GM19240 (cell line): ENCODE results near the gene GYPA.
"Not testable (repeated sequence)": the region's sequence is repeated elsewhere in the genome, so short reads cannot be mapped to it uniquely, and the experiment has no call there.

ENCODE experiments used
- DNase-seq: peaks from one replicate; pipeline ENCODE4 v3.0.0; 2011; ENCODE audit warnings: low spot score; ENCODE audit not compliant: insufficient read length

Gene GYPA

DNA sequence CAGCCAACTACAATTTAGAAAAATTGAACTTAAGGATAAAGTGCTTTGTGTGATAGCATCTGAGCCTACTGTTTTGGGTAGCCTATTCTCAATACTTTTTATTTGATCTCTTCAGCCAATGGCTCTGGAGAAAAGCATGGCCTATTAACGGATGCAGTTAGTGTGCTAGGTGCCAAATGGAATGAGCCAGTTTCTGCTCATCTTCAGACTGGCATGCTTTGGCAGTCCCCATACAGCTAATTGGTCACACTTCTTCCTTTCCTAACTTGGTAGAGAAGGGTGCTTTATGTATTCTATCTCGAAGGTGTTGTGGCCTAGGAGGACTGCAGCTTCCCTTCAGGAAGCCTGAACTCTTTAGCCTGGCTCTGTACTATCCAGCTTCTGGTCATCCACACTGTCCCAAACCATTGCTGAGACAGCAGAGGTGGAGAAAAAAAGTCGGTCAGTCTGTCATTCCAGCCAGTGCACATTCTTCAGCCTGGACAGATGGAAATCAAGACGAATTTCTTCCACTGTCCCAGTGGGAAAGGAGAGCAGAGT is 11.1 kb downstream of the GYPA start:
- not testable (repeated sequence) for DNase-seq

GRCh38 chr4:144128709-144129320 is 11.7 kb downstream of the GYPA start:
- DNase-seq, result not testable (repeated sequence)

DNA sequence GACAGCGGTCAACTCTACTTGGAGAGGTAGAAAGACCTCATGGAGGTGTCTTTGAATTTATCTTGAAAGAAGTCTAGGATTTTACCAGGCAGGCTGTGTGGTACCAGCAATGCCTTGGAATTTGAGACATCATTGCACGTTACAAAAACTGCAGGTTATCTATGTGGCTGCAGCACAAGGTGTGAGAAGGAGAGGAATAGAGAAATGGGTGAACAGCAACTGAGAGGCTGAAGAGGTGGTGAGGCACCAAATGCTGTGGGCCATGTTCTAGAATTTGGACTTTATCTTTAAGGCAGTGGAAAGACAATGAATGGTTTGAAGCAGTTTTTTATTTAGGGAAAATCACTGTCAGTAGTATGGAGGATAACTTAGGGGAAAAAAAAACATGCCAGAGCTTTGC is 15.4 kb downstream of the GYPA start:
- DNase-seq, result not testable (repeated sequence)

DNA sequence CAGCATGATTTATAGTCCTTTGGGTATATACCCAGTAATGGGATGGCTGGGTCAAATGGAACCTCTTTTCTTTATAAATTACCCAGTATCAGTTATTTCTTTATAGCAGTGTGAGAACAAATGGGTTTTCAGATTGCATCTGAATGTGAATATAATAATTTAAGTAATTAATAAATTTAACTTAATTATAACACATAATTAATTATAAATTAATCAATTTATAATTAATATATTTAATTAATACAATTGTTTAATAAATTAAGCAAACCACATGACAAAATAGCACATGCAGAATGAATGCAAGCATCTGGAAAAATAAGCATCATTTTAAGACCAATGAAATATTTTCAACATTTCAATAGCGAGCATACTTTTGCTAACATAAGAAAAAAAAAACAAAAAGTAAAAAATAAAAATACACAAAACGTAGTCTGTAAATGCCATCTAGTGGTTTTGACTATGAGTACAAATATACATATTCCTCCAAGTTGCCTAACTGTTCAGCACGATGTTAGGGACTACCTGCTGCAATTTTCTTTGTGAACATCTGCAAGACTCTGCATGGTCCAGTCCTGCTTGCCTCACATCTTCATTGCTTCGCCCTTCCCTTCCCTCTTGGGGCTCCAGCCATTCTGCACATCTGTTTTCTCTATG is 16.4 kb downstream of the GYPA start:
- DNase-seq, result not testable (repeated sequence)

GRCh38 chr4:144123269-144123668 is 17.2 kb downstream of the GYPA start:
- not testable (repeated sequence) for DNase-seq

- DNase-seq, result not testable (repeated sequence)
These were observed 20.8 kb downstream of the GYPA start for GRCh38 chr4:144119752-144120151.

DNA sequence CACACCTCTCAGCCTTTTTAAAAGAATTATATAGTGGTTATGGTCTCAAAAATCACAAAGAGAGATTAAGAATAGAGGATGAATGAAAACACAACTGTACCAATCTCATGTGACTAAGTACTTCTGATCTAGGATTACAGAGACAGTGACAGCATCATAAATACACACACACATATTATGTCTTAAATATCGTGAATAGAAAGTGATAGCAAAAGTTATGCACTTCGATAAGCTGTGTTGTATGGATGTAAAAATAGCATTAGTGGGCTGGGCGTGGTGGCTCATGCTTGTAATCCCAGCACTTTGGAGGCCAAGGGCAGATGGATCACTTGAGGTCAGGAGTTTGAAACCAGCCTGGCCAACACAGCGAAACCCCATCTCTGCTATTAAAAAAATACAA is 25.0 kb downstream of the GYPA start:
- no peak for DNase-seq

DNA sequence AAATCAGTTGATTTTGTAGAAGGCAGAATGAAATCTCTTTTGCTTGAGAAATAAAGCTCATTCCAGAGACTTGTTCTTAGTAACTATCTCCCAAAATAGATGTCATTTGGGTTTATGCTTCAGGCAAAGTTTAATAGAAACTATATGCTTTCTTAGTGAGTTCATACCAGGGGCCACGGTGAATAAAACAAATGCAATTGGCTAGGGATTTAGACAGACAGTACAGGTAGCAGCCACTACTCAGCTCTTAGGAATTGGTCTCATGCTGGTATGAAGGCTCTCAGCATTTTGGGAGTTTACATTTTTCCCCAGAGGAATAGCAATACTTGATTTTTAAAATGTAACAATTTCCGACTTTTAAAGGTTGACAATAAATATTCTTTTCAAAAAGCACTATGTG is 27.0 kb downstream of the GYPA start:
- DNase-seq, result no peak

GRCh38 chr4:144104509-144105130 is 35.9 kb downstream of the GYPA start:
- DNase-seq, result no peak

GRCh38 chr4:144097776-144098175 is 42.7 kb downstream of the GYPA start:
- DNase-seq, result not testable (repeated sequence)

- DNase-seq, result not testable (repeated sequence)
These were observed 46.5 kb downstream of the GYPA start for GRCh38 chr4:144093995-144094394.

DNA sequence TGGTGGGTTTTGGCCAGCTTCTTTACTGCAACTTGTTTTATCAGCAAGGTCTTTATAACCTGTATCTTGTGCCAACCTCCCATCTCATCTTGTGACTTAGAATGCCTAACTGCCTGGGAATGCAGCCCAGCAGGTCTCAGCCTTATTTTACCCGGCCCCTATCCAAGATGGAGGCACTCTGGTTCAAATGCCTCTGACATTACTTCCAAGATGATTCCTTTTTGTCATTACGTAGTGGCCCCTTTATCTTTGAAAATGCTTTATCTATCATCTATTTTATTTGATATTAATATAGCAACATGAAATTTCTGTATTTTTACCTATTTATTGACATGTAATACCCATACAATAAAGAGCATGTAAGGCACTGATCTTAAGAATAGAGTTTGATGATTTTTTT is 49.3 kb downstream of the GYPA start:
- DNase-seq, result not testable (repeated sequence)

DNA sequence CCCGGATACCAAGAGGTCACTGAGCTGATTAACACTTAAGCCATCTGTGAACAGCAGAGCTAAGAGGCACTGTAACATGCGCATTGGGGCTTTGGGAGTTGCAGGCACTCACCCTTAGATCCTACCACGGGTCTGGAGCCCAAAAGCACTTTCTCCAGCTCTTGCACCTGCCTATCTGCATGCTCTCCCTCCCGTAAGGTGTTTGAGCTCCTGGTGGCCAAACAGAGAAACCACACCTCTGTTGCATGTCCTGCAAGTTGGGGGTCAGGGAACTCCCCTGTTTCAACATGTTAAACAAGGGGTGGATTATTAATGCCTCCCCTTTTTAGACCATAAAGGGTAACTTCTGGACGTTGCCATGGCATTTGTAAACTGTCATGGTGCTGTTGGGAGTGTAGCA is 49.8 kb downstream of the GYPA start:
- no peak for DNase-seq

- DNase-seq, result not testable (repeated sequence)
These were observed 58.5 kb downstream of the GYPA start for GRCh38 chr4:144082053-144082452.

DNA sequence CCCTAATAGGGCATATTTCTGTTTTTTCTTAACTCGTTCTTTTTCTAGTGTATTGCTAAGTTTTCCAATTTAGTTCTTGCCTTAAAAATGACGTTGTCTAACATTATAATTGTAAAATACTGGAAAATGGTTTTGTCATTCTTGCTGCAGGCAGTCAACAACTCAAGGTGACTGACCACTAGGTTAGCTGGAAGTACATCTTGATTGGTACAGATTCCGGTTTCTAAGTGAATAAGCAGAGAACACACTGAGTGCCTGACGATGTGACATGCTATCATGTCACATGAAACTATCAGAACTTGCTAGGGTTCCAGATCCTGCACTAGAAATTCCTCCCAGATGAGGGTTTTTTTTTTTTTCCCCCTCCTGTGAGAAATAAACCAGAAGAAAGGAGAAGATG is 60.4 kb downstream of the GYPA start:
- not testable (repeated sequence) for DNase-seq

DNA sequence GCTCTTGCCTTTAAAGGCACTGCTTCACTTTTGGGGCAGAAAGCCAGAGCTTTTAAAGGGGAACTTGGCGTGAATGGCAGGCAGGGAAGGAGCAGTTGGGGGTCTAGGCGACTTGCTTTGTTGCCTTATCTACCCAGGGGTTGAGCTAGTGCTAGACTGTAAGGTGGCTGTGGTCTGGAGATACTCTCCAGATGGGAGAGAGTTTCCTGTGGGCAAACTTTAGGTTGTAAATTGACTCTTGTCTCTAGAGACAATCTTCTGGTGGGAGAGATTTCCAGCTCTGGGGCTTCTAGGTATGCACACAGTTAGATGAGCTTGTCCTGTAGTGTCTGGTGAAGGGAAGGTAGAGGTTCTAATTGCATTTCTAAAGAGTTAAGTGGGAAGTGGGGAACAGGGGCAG is 61.8 kb downstream of the GYPA start:
- DNase-seq, result not testable (repeated sequence)

- DNase-seq, result not testable (repeated sequence)
These were observed 79.0 kb downstream of the GYPA start for GRCh38 chr4:144061556-144061955.

- DNase-seq, result not testable (repeated sequence)
These were observed 80.2 kb downstream of the GYPA start for GRCh38 chr4:144060234-144060859.
